ENCODE measurements around the gene TNFAIP8.

The TNFAIP8 gene

DNA sequence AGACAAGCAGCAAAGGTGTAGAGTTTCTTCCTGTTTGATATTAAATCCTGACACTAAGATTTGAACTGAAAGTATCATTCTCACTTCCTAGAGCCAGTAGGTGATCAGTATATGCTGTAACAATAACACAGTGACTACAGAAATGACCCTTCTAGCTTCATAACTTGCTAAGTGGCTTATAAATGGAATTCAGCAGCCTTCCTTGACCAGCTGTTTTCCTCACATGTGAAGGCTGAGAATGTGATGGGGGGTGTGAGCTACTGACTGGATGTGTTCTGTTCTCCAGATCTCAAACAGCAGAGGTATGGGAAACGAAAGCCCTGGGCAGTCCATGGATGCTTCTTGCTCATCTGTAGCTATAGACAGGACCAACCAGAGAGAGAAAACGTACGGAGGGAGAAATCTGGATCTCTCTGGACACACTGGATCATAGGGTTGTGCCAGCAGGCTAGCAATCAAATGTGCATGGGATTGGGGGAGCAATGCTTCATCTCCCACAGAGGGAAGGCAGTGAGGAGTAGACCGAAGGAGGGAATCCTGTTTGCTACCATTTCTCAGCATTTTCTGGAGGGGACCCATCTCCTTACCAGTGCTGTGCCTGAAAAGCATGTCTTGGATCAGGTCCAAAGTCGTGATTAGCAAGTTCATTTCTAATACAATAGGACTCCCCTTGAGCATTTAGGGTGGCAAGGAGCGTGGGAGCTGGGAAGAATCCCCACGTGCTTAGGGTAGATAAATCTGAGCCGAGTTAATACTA, 39.4 kb downstream of the TNFAIP8 start:
- H3K4me3 ChIP-seq (replicated peaks; ENCODE audit: low read depth, low read length) = no peak overlapping the region
- TF ChIP-seq CTCF (IDR thresholded peaks at IDR 0.05; ENCODE audit: low read depth, low read length, missing control alignments) = no peak
- DNase-seq (ENCODE audit: extremely low read depth, low read depth) = no peak

- DNase-seq (ENCODE audit: extremely low read depth, low read depth) = no peak
- TF ChIP-seq CTCF (IDR thresholded peaks at IDR 0.05; ENCODE audit: low read depth, low read length, missing control alignments) = no peak
- no peak overlapping the region for H3K4me3 ChIP-seq (replicated peaks; ENCODE audit: low read depth, low read length)
These were observed 40.3 kb downstream of the TNFAIP8 start for GRCh38 chr5:119396030-119396664.

- no peak for DNase-seq (ENCODE audit: extremely low read depth, low read depth)
- no peak for TF ChIP-seq CTCF (IDR thresholded peaks at IDR 0.05; ENCODE audit: low read depth, low read length, missing control alignments)
- H3K4me3 ChIP-seq (replicated peaks; ENCODE audit: low read depth, low read length) = no peak overlapping the region
These were observed 41.9 kb downstream of the TNFAIP8 start for GRCh38 chr5:119397518-119398380.

- H3K4me3 ChIP-seq (replicated peaks; ENCODE audit: low read depth, low read length) = no peak overlapping the region
- no peak for TF ChIP-seq CTCF (IDR thresholded peaks at IDR 0.05; ENCODE audit: low read depth, low read length, missing control alignments)
- DNase-seq (ENCODE audit: extremely low read depth, low read depth) = no peak
These were observed 43.1 kb downstream of the TNFAIP8 start for GRCh38 chr5:119398727-119399466.

GRCh38 chr5:119400245-119400644, 44.4 kb downstream of the TNFAIP8 start:
- TF ChIP-seq CTCF (IDR thresholded peaks at IDR 0.05; ENCODE audit: low read depth, low read length, missing control alignments) = no peak
- DNase-seq (ENCODE audit: extremely low read depth, low read depth) = no peak

GRCh38 chr5:119402081-119402480, 46.3 kb downstream of the TNFAIP8 start:
- no peak for TF ChIP-seq CTCF (IDR thresholded peaks at IDR 0.05; ENCODE audit: low read depth, low read length, missing control alignments)
- no peak for DNase-seq (ENCODE audit: extremely low read depth, low read depth)
- no peak overlapping the region for H3K4me3 ChIP-seq (replicated peaks; ENCODE audit: low read depth, low read length)

More at GRCh38 chr5:119400245-119400644, 44.4 kb downstream of the TNFAIP8 start:
- H3K4me3 ChIP-seq (replicated peaks; ENCODE audit: low read depth, low read length) = no peak overlapping the region

Measured in HFF-Myc (cell line).